ENCODE results near the gene LGI1. TPM values are rescaled to one million over a fixed set of nuclear protein-coding genes. Genes with fewer than 3 reads are reported as not detected.

LGI1 gene
- total RNA-seq, 1 donor from 2014 or later = 2.3 TPM

DNA sequence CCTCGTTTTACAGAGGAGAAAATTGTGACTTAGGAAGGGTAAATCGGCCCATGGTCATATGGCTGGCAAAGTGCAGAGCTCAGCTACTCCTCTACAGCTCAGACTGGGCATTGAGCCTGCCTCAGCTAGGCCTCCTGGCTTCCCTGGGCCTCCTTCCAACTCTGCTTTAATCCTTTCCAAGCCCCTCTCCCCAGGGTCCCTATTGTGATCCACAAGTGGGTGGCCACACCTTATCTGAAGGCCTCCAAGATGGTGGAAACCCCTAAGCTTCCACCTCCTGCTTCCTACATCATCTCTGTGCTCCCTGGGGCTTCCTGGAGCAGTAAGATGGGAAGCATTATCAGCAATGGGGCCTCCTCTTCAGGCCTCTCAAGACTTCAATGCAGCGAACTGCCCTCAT, 3.0 kb upstream of the LGI1 start:
- H3K9me3 Mint-ChIP-seq (ENCODE audit: low read depth) = no peaks in the 10 kb centered on the region
- H3K4me3 Mint-ChIP-seq (ENCODE audit: unreplicated experiment) = no peak overlapping the region
- DNase-seq (ENCODE audit: low spot score) = no peak
- no peak overlapping the region for H3K27ac Mint-ChIP-seq (ENCODE audit: unreplicated experiment)
- no peaks in the 10 kb centered on the region for H3K36me3 Mint-ChIP-seq (ENCODE audit: low read depth)
- peaks cover 2% of the 10 kb centered on the region for H3K27me3 Mint-ChIP-seq (ENCODE audit: low read depth)
- H3K4me1 Mint-ChIP-seq (ENCODE audit: low read depth) = peaks cover 58% of the 10 kb centered on the region
- TF ChIP-seq, protein P1, sequence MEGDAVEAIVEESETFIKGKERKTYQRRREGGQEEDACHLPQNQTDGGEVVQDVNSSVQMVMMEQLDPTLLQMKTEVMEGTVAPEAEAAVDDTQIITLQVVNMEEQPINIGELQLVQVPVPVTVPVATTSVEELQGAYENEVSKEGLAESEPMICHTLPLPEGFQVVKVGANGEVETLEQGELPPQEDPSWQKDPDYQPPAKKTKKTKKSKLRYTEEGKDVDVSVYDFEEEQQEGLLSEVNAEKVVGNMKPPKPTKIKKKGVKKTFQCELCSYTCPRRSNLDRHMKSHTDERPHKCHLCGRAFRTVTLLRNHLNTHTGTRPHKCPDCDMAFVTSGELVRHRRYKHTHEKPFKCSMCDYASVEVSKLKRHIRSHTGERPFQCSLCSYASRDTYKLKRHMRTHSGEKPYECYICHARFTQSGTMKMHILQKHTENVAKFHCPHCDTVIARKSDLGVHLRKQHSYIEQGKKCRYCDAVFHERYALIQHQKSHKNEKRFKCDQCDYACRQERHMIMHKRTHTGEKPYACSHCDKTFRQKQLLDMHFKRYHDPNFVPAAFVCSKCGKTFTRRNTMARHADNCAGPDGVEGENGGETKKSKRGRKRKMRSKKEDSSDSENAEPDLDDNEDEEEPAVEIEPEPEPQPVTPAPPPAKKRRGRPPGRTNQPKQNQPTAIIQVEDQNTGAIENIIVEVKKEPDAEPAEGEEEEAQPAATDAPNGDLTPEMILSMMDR (IDR thresholded peaks at IDR 0.05) = no peak

DNA sequence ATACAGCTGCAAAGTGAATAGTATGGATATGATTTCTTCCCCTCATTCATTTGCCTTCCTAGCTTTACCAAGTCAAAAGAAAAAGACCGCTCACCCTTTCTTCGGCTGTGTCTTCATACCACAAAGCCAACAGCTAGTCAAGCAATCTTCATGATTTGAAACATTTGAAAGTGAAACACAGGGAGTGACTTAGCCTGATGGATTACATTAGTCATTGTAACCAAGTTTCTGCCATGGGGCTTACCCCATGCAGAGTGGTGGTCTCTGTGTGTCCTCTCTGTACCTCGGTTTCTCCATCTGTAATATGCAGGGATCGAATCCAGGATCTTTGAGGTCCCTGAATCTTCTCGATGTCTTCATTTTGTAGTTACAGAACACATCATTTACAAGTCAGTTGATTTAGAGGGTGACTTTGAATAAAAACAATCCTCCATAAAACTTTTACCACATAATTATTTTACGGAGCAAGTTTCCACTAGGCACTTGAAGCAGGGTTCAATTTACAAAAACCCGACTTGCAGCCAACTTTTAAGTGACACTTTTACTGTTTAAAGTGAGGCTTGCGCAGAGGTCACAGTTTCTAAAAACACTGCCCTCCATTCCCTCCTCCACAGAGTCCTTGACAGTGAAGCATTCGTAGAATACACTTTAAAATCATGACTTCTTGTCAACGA, 2.2 kb upstream of the LGI1 start:
- H3K4me1 Mint-ChIP-seq (ENCODE audit: low read depth) = peaks cover 66% of the 10 kb centered on the region
- TF ChIP-seq, protein P1 (IDR thresholded peaks at IDR 0.05) = no peak
- no peak overlapping the region for H3K4me3 Mint-ChIP-seq (ENCODE audit: unreplicated experiment)
- no peaks in the 10 kb centered on the region for H3K36me3 Mint-ChIP-seq (ENCODE audit: low read depth)
- no peaks in the 10 kb centered on the region for H3K9me3 Mint-ChIP-seq (ENCODE audit: low read depth)
- no peak overlapping the region for H3K27ac Mint-ChIP-seq (ENCODE audit: unreplicated experiment)
- DNase-seq (ENCODE audit: low spot score) = no peak
- peaks cover 2% of the 10 kb centered on the region for H3K27me3 Mint-ChIP-seq (ENCODE audit: low read depth)

DNA sequence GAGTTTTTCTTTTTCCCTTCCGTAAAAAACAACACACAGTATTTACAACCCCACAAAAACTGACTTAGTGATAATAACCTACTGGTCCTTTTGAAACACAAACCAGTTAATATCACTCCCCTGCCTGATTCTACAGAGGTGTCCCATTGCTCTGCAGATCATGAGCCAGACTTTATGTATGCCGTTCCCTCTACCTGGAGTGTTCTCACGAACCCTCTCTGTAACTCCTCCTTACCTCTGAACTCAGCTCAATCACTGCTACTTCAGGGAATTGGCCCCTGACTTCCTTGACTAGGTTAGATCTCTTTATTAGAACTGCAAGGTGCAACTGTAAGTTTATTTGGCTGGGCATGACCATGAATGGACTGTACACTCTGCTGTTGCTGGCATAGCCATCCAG, 1.6 kb upstream of the LGI1 start:
- no peak for DNase-seq (ENCODE audit: low spot score)
- Mint-ChIP-seq H3K36me3 (ENCODE audit: low read depth) (no peaks in the 10 kb centered on the region), H3K4me1 (ENCODE audit: low read depth) (peaks cover 72% of the 10 kb centered on the region), H3K9me3 (ENCODE audit: low read depth) (no peaks in the 10 kb centered on the region), H3K4me3 (ENCODE audit: unreplicated experiment) (no peak overlapping the region), H3K27me3 (ENCODE audit: low read depth) (peaks cover 2% of the 10 kb centered on the region), H3K27ac (ENCODE audit: unreplicated experiment) (no peak overlapping the region)
- TF ChIP-seq, protein P1 (IDR thresholded peaks at IDR 0.05) = no peak

DNA sequence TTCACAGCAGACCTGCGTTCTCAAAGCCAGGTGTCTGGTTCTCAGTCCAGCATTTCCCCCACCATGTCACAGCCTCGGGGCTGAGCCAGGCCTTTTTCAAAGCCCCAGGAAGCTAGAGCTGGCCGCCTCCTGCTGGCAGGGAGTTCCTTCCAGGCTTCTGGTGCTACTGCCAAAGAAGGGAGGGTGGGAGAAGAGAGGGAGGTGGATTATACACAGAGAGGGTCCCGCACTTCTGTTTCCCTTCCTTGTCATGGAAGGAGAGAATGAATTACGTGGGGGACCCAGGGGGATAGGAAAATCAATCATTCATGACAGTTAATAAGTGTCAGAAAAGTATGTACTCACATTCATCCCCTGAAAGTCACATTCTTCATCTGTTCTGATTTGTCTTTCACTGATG, 600 bp upstream of the LGI1 start:
- Mint-ChIP-seq H3K4me3 (ENCODE audit: unreplicated experiment) (no peak overlapping the region), H3K4me1 (ENCODE audit: low read depth) (peaks cover 67% of the 10 kb centered on the region), H3K27ac (ENCODE audit: unreplicated experiment) (peak overlapping the region; percentile 84), H3K27me3 (ENCODE audit: low read depth) (peaks cover 2% of the 10 kb centered on the region), H3K9me3 (ENCODE audit: low read depth) (no peaks in the 10 kb centered on the region), H3K36me3 (ENCODE audit: low read depth) (no peaks in the 10 kb centered on the region)
- no peak for DNase-seq (ENCODE audit: low spot score)
- TF ChIP-seq, protein P1 (IDR thresholded peaks at IDR 0.05) = peak; percentile 59

DNA sequence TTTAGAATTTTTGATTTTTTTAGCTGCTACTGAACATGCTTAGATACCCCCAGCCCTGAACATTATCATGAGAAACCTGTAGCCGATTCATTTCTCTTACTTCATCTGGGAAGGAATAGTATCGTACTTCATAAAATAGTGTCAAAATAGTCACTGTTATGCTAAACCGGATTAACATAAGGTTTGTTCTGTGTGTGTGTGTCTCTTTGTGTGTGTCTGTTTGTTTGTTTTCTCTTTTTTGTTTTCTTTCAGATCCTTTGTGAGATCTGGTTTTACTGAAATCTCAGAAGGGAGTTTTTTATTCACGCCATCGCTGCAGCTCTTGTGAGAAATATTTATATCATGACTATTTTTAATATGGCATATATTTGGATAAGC, 761 bp downstream of the LGI1 start:
- H3K36me3 Mint-ChIP-seq (ENCODE audit: low read depth) = no peaks in the 10 kb centered on the region
- peaks cover 55% of the 10 kb centered on the region for H3K4me1 Mint-ChIP-seq (ENCODE audit: low read depth)

More for the DNA sequence above, 761 bp downstream of the LGI1 start:
- Mint-ChIP-seq H3K4me3 (ENCODE audit: unreplicated experiment) (peak overlapping the region; percentile 62), H3K27ac (ENCODE audit: unreplicated experiment) (peak overlapping the region; percentile 82), H3K9me3 (ENCODE audit: low read depth) (no peaks in the 10 kb centered on the region), H3K27me3 (ENCODE audit: low read depth) (peaks cover 7% of the 10 kb centered on the region)
- TF ChIP-seq, protein P1 (IDR thresholded peaks at IDR 0.05) = no peak
- no peak for DNase-seq (ENCODE audit: low spot score)
